ES-I3 (cell line): Measurements from ENCODE around the gene RERE.

Experiments used
- H3K36me3 ChIP-seq: 2 replicates; pipeline ENCODE4 v1.6.1; 2013; ENCODE audit warnings: mild to moderate bottlenecking, low read length, control low read depth, moderate library complexity; ENCODE audit not compliant: insufficient read depth
- H3K4me1 ChIP-seq: 2 replicates; pipeline ENCODE4 v1.6.1; 2013; ENCODE audit warnings: mild to moderate bottlenecking, control low read depth, low read length; ENCODE audit not compliant: insufficient read depth
- H3K9ac ChIP-seq: 2 replicates; pipeline ENCODE4 v1.6.1; 2013; ENCODE audit warnings: low read depth, mild to moderate bottlenecking, low read length, moderate library complexity
- H3K9me3 ChIP-seq: 2 replicates; pipeline ENCODE4 v1.6.1; 2013; ENCODE audit warnings: mild to moderate bottlenecking, low read length, moderate library complexity; ENCODE audit not compliant: control insufficient read depth, insufficient read depth

RERE gene

DNA sequence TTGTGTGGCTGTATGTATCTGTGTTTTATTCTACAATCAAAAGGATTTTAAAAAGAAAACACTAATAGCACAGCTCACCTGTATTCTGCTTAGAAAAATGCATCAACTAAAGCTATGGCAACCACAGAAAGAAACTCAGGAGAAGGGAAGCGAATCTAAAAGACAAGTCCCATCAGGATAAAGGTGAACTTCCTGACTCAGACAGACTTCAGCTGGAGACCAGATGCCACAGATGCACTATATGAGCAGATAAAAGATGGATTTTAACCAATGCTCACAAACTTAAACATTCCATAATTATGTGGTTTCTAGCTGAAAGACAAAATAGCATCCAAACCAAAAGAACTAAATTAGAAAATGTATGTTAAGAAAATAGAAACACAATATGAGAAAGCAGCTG is 231.0 kb downstream of the RERE start:
- Histone ChIP-seq H3K36me3 (no peaks in the 10 kb centered on the region; the same call in 1 of the 2 replicates), H3K9me3 (no peaks in the 10 kb centered on the region), H3K4me1 (0 out of 2 replicates have a peak, but pooled peaks cover 4% of the 10 kb centered on the region), H3K9ac (no peak overlapping the region)

- no peak overlapping the region for H3K9ac ChIP-seq
- H3K9me3 ChIP-seq, result no peaks in the 10 kb centered on the region
- 0 out of 2 replicates have a peak, but pooled peaks cover 3% of the 10 kb centered on the region for H3K4me1 ChIP-seq
- no peaks in the 10 kb centered on the region for H3K36me3 ChIP-seq
Observed at GRCh38 chr1:8584316-8584715, 233.1 kb downstream of the RERE start.

GRCh38 chr1:8583031-8583430 is 234.4 kb downstream of the RERE start:
- Histone ChIP-seq H3K9me3 (no peaks in the 10 kb centered on the region), H3K4me1 (0 out of 2 replicates have a peak, but pooled peaks cover 3% of the 10 kb centered on the region), H3K9ac (no peak overlapping the region), H3K36me3 (no peaks in the 10 kb centered on the region)

DNA sequence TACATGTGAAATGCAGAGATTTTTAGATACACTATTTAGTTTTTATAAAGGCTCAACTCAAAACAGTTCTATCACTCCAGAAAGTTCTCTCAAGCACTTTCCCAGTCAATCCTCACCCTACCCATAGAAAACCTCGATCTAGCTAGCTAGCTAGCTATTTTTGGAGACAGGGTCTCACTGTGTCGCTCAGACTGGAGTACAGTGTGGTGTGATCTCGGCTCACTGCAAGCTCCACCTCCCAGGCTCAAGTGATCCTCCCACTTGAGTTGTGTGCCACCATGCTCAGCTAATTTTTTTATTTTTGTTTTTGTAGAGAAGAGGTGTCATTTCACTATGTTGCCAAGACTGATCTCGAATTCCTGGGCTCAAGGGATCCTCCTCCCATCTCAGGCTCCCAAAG is 236.9 kb downstream of the RERE start:
- Histone ChIP-seq H3K4me1 (no peaks in the 10 kb centered on the region), H3K9me3 (no peaks in the 10 kb centered on the region), H3K36me3 (peaks cover 5% of the 10 kb centered on the region; the same call in 1 of the 2 replicates), H3K9ac (no peak overlapping the region)

DNA sequence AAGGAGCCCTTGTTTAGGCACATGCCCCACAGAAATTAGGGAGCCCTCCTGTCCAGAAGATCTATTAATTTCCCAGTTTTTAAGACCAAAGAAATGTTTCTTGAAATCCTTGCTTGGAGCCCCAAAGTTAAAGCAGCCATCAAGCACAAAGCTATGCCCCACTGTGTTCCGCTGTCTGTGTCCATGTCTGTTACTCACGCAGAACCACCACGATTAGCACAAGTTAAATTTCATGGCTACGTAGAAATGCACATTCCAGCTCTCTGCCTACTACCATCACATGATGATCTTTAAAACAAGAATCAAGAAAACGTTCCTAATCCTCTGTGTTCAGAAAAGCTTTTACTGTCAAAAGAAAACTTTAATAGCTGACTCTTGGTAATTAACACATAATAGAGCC is 238.5 kb downstream of the RERE start:
- Histone ChIP-seq H3K9ac (no peak overlapping the region), H3K9me3 (no peaks in the 10 kb centered on the region), H3K36me3 (peaks cover 5% of the 10 kb centered on the region; the same call in 1 of the 2 replicates), H3K4me1 (no peaks in the 10 kb centered on the region)

- no peaks in the 10 kb centered on the region for H3K4me1 ChIP-seq
- no peak overlapping the region for H3K9ac ChIP-seq
- H3K36me3 ChIP-seq, result peaks cover 5% of the 10 kb centered on the region; the same call in 1 of the 2 replicates
- no peaks in the 10 kb centered on the region for H3K9me3 ChIP-seq
Observed at GRCh38 chr1:8578132-8578877, 239.1 kb downstream of the RERE start.

DNA sequence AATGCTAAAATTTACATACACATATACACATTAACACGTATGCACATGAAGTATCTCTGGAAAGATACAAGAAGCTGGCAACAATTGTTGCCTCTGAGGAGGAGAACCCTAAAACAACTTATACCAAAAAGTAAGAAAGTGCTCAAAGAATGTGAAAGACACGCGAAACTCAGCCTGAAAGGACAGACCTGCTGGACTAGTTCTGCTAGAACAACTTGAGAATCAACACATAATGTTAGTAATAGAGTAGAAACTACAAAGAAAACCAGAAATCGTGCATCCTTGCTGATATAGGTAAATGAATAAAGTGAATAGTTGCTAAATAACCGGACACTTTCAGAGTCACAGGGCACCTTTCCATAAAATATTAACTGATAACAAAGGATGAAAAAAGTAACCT is 242.5 kb downstream of the RERE start:
- no peaks in the 10 kb centered on the region for H3K9me3 ChIP-seq
- no peak overlapping the region for H3K9ac ChIP-seq
- H3K4me1 ChIP-seq, result peaks cover 6% of the 10 kb centered on the region; the same call in 1 of the 2 replicates
- peaks cover 5% of the 10 kb centered on the region; the same call in 1 of the 2 replicates for H3K36me3 ChIP-seq

- no peaks in the 10 kb centered on the region for H3K36me3 ChIP-seq
- H3K9ac ChIP-seq, result no peak overlapping the region
- H3K9me3 ChIP-seq, result no peaks in the 10 kb centered on the region
- H3K4me1 ChIP-seq, result peaks cover 6% of the 10 kb centered on the region; the same call in 1 of the 2 replicates
Observed at GRCh38 chr1:8572106-8572505, 245.3 kb downstream of the RERE start.

GRCh38 chr1:8571200-8571984 is 246.0 kb downstream of the RERE start:
- Histone ChIP-seq H3K4me1 (peaks cover 6% of the 10 kb centered on the region; the same call in 1 of the 2 replicates), H3K9ac (no peak overlapping the region), H3K9me3 (no peaks in the 10 kb centered on the region), H3K36me3 (no peaks in the 10 kb centered on the region)

- H3K9me3 ChIP-seq, result no peaks in the 10 kb centered on the region
- H3K36me3 ChIP-seq, result no peaks in the 10 kb centered on the region
- no peak overlapping the region for H3K9ac ChIP-seq
- peaks cover 6% of the 10 kb centered on the region; the same call in 1 of the 2 replicates for H3K4me1 ChIP-seq
Observed at GRCh38 chr1:8570465-8570864, 247.0 kb downstream of the RERE start.

DNA sequence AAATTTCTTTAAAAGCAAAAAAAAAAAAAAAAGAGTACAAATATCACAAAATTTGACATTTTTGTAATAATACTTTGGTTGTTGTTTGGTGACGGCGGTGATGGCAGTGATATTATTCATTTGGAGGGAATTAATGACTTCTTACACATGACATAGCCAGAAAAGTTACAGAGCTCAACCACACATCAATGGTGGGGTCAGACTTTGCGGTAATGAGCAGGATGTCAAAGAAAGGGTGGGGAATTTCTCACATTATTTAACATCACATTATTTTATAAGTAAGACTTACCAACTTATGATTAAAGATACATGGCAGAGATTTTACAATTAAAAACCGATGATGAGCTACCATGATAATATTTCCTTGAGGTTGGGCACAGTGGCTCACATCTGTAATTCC is 248.2 kb downstream of the RERE start:
- Histone ChIP-seq H3K4me1 (peaks cover 6% of the 10 kb centered on the region; the same call in 1 of the 2 replicates), H3K9ac (no peak overlapping the region), H3K36me3 (no peaks in the 10 kb centered on the region), H3K9me3 (no peaks in the 10 kb centered on the region)

GRCh38 chr1:8568837-8569236 is 248.6 kb downstream of the RERE start:
- Histone ChIP-seq H3K4me1 (peaks cover 9% of the 10 kb centered on the region; the same call in 1 of the 2 replicates), H3K36me3 (no peaks in the 10 kb centered on the region), H3K9me3 (no peaks in the 10 kb centered on the region), H3K9ac (no peak overlapping the region)

DNA sequence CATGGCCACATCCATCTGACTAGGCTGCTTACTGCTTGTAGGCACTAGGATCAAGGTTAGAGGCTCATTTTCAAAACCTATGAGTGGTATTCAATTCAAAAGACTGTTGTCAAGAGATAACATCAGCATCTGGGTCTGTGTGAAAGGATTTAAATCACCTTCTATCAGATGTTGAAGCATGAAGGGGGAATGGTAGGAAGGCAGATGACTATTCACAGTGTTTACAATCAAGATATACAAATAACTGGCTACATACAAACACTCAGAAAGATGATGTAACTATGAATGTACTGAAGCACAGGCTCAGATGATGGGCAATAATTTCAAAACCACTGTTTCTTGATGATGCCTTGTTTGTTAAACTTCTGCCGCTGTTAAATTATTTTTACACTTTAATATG is 250.3 kb downstream of the RERE start:
- H3K9ac ChIP-seq, result no peak overlapping the region
- H3K36me3 ChIP-seq, result no peaks in the 10 kb centered on the region
- H3K4me1 ChIP-seq, result peaks cover 6% of the 10 kb centered on the region; the same call in 1 of the 2 replicates
- H3K9me3 ChIP-seq, result no peaks in the 10 kb centered on the region

- no peaks in the 10 kb centered on the region for H3K9me3 ChIP-seq
- peaks cover 13% of the 10 kb centered on the region; the same call in 1 of the 2 replicates for H3K4me1 ChIP-seq
- H3K36me3 ChIP-seq, result no peaks in the 10 kb centered on the region
- no peak overlapping the region for H3K9ac ChIP-seq
Observed at GRCh38 chr1:8565802-8566201, 251.6 kb downstream of the RERE start.
